Spleen (tissue), 11 donors: ENCODE results near the gene JAKMIP1. TPM values are rescaled to one million over a fixed set of nuclear protein-coding genes. Genes with fewer than 3 reads are reported as not detected.

Source experiments
- DNase-seq: peaks from one replicate; pipeline ENCODE4 v3.0.0-alpha.2; 2020
- H3K27ac ChIP-seq, 8 donors: fragments of 200-600 bp; sonication (generic) in 7 of 8; 1 replicate in 4 of 8; 2 replicates in 4 of 8; pipeline versions ENCODE4 v1.5.0 to v1.8.0; 2016 to 2021; ENCODE audit warnings: inconsistent platforms in 4 of 8, mild to moderate bottlenecking in 4 of 8, moderate library complexity in 1 of 8
- H3K27me3 ChIP-seq, 7 donors: fragments of 200-600 bp; sonication (generic) in 6 of 7; replicated peaks in 1 of 7; 1 replicate in 4 of 7; 2 replicates in 3 of 7; pipeline versions ENCODE4 v1.5.0 to v1.8.0; 2016 to 2021; ENCODE audit warnings: inconsistent platforms in 3 of 7, mild to moderate bottlenecking in 1 of 7
- H3K36me3 ChIP-seq, 6 donors: fragments of 200-600 bp; sonication (generic) in 5 of 6; 1 replicate in 4 of 6; 2 replicates in 2 of 6; pipeline versions ENCODE4 v1.5.0 to v1.8.0; 2016 to 2021; ENCODE audit warnings: inconsistent platforms in 2 of 6
- H3K4me1 ChIP-seq, 6 donors: fragments of 200-600 bp; sonication (generic) in 5 of 6; 1 replicate in 3 of 6; 2 replicates in 3 of 6; pipeline versions ENCODE4 v1.5.0 to v1.8.0; 2016 to 2021; ENCODE audit warnings: inconsistent platforms in 3 of 6
- H3K4me3 ChIP-seq, 8 donors: fragments of 200-600 bp; sonication (generic) in 7 of 8; 1 replicate in 4 of 8; 2 replicates in 4 of 8; pipeline versions ENCODE4 v1.5.0 to v1.8.0; 2016 to 2021; ENCODE audit warnings: inconsistent platforms in 4 of 8, mild to moderate bottlenecking in 4 of 8, moderate library complexity in 2 of 8
- H3K9me3 ChIP-seq, 8 donors: fragments of 200-600 bp; sonication (generic) in 7 of 8; 1 replicate in 4 of 8; 2 replicates in 4 of 8; pipeline versions ENCODE4 v1.5.0 to v1.8.0; 2016 to 2021; ENCODE audit warnings: inconsistent platforms in 4 of 8
- CTCF ChIP-seq, 11 experiments: fragments of 200-600 bp in 7 of 11; fragments of 450-650 bp in 4 of 11; sonication (generic) in 4 of 11; IDR thresholded peaks in 8 of 11; conservative IDR thresholded peaks in 3 of 11; 1 replicate in 7 of 11; 2 replicates in 4 of 11; pipeline versions ENCODE4 v1.4.0 to v1.8.0; 2016 to 2021; ENCODE audit warnings: antibody characterized with exemption in 11 of 11, inconsistent platforms in 4 of 11, mild to moderate bottlenecking in 1 of 11
- POLR2A ChIP-seq, 3 donors: fragments of 450-650 bp; IDR thresholded peaks; one replicate each; pipeline ENCODE4 v1.5.1; 2017; ENCODE audit warnings: antibody characterized with exemption in 3 of 3, mild to moderate bottlenecking in 1 of 3
- POLR2AphosphoS5 ChIP-seq, 3 donors: sonication (generic); formaldehyde crosslinking; IDR thresholded peaks; one replicate each; pipeline ENCODE4 v1.5.1; 2017; ENCODE audit warnings: antibody characterized with exemption in 3 of 3
- WGBS, 5 donors: extraction: QIAGEN DNeasy Blood & Tissue Kit in 3 of 5; methylation state at CpG; one replicate each; pipeline versions ENCODE4 v1.1.5 to v1.1.7; 2013 to 2018; 5-methylcytosine and 5-hydroxymethylcytosine counted together
- intact Hi-C: fragments of 100-400 bp; cut with DNase I; formaldehyde crosslinking; loops from one replicate; pipeline ENCODE4 v1.15.0; 2023; ENCODE audit warnings: low total_unique reads
- polyA plus RNA-seq, 3 donors: library from polyadenylated mRNA; stranded (reverse); fragments of 200-250 nt; gene quantifications; one replicate each; pipeline ENCODE4 v1.2.1, GENCODE V29; 2013
- total RNA-seq, 7 donors: library from RNA; depleted of rRNA in 3 of 7; stranded (reverse); fragments of >200 nt in 3 of 7; fragmentation: NEBNext Ultra II Directional in 4 of 7; extraction: Animal tissue kit (Norgen Biotek cat#: 25700) in 4 of 7; gene quantifications; one replicate each; pipeline versions ENCODE4 v1.1.0 to v1.2.1, GENCODE V29; 2016 to 2021
- donor health status: healthy with polysubstance abuse.
- donor health status: DM: no; HTN: no; CAD: no; lungs with moderate emphysema.
- donor health status: DM: no; HTN: no; CAD: no.
- donor health status: Bipolar disorder and iron deficiency.
- donor health status: healthy.
- donor health status: DM: no; HTN: no; CAD: no.
- donor health status: DM: yes; HTN: yes; CAD: no.

The JAKMIP1 gene
- total and polyA plus RNA-seq, 10 donors, result 0.37 to 8.7 (median 2.6) TPM

DNA sequence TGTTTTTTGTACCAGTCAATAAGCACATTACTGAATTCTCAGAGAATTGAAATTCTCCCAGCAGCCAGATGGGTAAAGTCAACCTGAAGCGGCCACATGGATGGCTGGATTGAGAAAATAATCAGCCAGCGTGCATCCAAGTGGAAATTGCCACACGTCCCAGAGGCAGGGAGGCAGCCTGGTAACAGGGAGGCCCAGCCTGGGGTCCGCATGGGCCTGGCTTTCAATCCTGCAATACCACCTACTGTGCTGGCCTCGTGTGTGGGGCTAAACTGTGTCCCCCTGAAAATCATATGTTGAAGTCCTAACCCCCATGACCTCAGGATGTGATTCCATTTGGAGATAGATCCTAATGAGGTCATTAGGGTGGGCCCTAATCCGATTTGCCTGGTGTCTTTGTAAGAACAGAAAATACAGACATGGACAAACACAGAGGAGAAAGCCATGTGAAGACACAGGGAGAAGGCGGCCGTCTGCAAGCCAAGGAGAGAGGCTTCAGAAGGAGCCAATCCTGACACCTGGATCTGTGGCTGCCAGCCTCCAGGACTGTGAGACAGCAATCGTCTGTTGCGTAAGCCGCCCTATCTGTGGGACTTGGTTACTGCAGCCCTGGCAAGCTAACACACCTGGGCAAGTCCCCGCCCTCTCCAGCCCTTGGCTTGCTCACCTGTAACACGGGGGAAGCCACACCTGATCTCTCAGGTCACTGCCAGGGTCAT is 90.3 kb downstream of the JAKMIP1 start:
- peaks cover 0 to 12% (median 0%) of the 10 kb centered on the region in 8 donors for H3K9me3 ChIP-seq
- intact Hi-C loops, result no loop called here
- 65 to 71% (median 69%) methylated on average over 8 to 13 of the region's 13 CpGs for WGBS, 5 donors
- H3K4me3 ChIP-seq, result no peak overlapping the region
- peaks cover 0 to 49% (median 4%) of the 10 kb centered on the region in 7 donors for H3K27me3 ChIP-seq
- H3K36me3 ChIP-seq, result peaks cover 0 to 6% (median 0%) of the 10 kb centered on the region in 6 donors
- no peak overlapping the region for H3K27ac ChIP-seq
- no peak for DNase-seq
- TF ChIP-seq CTCF (IDR thresholded peaks at IDR 0.05 in 8 of 11, conservative IDR thresholded peaks at IDR 0.05 in 3 of 11) (peak in 1 of 11 experiments; percentile 19), POLR2AphosphoS5 (IDR thresholded peaks at IDR 0.05) (no peak), POLR2A (IDR thresholded peaks at IDR 0.05) (no peak)
- no peaks in the 10 kb centered on the region for H3K4me1 ChIP-seq

DNA sequence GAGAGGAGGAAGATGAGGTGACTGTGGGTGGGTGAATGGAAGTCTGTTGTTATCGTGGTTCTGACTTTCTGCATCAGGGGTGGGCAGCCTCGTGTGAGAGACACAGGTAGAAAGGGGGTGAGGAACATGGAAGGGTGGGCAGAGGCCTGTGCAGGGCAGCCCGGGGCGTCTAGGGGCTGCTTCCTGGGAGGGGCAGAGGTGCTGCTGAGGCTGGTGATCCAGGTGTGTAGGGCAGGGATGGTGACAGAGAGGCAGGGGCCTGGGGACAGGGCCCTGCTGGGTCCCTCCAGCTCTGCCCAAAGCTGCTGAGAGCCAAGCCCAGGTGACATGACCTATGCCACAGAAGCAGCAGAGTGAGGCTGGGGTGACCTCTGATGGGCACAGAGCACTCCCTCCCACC is 92.5 kb downstream of the JAKMIP1 start:
- no peak overlapping the region for H3K27ac ChIP-seq
- H3K36me3 ChIP-seq, result peaks cover 0 to 11% (median 0%) of the 10 kb centered on the region in 6 donors
- intact Hi-C loops, result no loop called here
- H3K27me3 ChIP-seq, result peaks cover 0 to 45% (median 4%) of the 10 kb centered on the region in 7 donors
- WGBS, 5 donors, result 58 to 72% (median 67%) methylated on average over 4 of the region's 4 CpGs
- no peak overlapping the region for H3K4me3 ChIP-seq
- no peaks in the 10 kb centered on the region for H3K4me1 ChIP-seq
- DNase-seq, result no peak
- peaks cover 0 to 13% (median 0%) of the 10 kb centered on the region in 8 donors for H3K9me3 ChIP-seq
- TF ChIP-seq POLR2AphosphoS5 (IDR thresholded peaks at IDR 0.05) (no peak), POLR2A (IDR thresholded peaks at IDR 0.05) (no peak), CTCF (IDR thresholded peaks at IDR 0.05 in 8 of 11, conservative IDR thresholded peaks at IDR 0.05 in 3 of 11) (no peak)

GRCh38 chr4:6107114-6107791 is 93.1 kb downstream of the JAKMIP1 start:
- Histone ChIP-seq H3K27me3 (peaks cover 0 to 42% (median 4%) of the 10 kb centered on the region in 7 donors), H3K27ac (no peak overlapping the region), H3K9me3 (peaks cover 0 to 16% (median 0%) of the 10 kb centered on the region in 8 donors), H3K4me3 (no peak overlapping the region), H3K4me1 (no peaks in the 10 kb centered on the region), H3K36me3 (peaks cover 0 to 11% (median 0%) of the 10 kb centered on the region in 6 donors)
- DNase-seq, result no peak
- intact Hi-C loops, result no loop called here
- TF ChIP-seq CTCF (IDR thresholded peaks at IDR 0.05 in 8 of 11, conservative IDR thresholded peaks at IDR 0.05 in 3 of 11), result no peak
- no peak for TF ChIP-seq POLR2A (IDR thresholded peaks at IDR 0.05)
- no peak for TF ChIP-seq POLR2AphosphoS5 (IDR thresholded peaks at IDR 0.05)
- WGBS, 5 donors, result 81 to 89% (median 86%) methylated on average over 13 to 14 of the region's 14 CpGs

- DNase-seq, result no peak
- Histone ChIP-seq H3K4me1 (no peaks in the 10 kb centered on the region), H3K36me3 (peaks cover 0 to 11% (median 0%) of the 10 kb centered on the region in 6 donors), H3K27ac (no peak overlapping the region), H3K4me3 (no peak overlapping the region), H3K27me3 (peaks cover 0 to 42% (median 4%) of the 10 kb centered on the region in 7 donors), H3K9me3 (peaks cover 0 to 17% (median 0%) of the 10 kb centered on the region in 8 donors)
- no peak for TF ChIP-seq POLR2AphosphoS5 (IDR thresholded peaks at IDR 0.05)
- TF ChIP-seq POLR2A (IDR thresholded peaks at IDR 0.05), result no peak
- no peak for TF ChIP-seq CTCF (IDR thresholded peaks at IDR 0.05 in 8 of 11, conservative IDR thresholded peaks at IDR 0.05 in 3 of 11)
- intact Hi-C loops, result no loop called here
- 69 to 83% (median 71%) methylated on average over 5 of the region's 5 CpGs for WGBS, 5 donors
Observed at GRCh38 chr4:6106156-6106555, 94.2 kb downstream of the JAKMIP1 start.
